Activated CD8-positive, alpha-beta memory T cell treated with anti-CD3 and anti-CD28 coated beads, Interleukin-2, amount 50 U/mL, for 4 hours (primary cell): ENCODE data around the gene PLEKHA5.

Experiments used
- DNase-seq: peaks from one replicate; pipeline ENCODE4 v3.0.0-alpha.2; 2020

The PLEKHA5 gene

DNA sequence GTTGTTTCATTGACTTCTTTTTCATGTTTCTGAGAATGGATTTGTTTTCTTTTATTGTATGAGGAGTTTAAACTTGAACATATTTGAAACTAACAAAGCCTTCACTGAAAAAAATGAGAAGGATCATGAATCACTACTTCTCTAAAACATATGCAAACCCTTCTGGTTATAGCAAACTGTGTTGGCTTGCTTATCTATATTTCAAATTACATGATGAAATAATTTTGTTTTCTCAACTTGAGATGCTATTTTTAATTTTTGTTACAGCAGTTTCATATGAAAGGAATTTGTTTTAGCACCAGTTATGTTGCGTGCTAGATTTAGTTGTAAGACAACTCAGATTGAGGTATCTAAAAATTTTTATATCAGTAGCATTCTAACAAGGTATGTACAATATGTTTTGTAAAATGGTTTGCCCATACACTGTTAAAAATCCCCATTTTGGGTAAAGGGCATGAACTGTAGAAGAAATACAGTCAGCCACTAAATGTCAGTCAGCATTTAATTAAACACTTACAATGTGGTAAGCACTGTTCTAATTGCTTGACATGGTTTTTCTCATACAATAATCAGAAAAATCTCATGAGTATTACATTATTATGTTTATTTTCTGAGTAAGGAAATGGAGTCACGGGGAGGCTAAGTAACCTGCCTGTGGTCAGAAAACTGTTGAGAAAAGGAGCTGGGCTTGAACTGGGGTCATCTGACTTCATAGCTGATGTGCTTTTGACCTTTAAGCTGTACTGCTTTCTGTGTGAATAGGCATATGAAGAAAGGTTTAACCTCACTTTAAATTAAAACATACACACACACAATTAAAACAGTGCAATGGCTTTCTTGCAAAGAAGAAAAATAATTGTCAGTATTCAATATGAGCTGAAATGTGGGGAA lies 105.7 kb downstream of the PLEKHA5 start:
- DNase-seq = no peak

DNA sequence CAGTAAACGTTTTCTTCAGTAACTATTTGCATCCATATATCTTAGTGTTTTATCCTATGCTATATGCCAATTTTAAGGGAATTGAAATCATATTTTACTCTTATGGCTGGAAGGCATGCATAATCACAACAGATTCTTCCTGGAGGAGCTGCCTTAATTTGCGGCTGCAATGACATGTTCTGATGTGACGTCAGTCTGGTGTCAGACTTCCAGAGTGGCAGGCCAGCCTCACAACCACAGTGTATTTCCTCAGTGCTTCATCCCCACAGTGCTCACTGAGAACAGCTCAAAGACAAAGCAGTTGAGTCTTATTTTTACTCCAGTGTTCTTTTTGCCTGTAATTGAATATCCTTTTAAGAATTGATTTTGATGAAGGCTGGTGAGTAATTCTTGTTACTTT lies 107.1 kb downstream of the PLEKHA5 start:
- DNase-seq = no peak

DNA sequence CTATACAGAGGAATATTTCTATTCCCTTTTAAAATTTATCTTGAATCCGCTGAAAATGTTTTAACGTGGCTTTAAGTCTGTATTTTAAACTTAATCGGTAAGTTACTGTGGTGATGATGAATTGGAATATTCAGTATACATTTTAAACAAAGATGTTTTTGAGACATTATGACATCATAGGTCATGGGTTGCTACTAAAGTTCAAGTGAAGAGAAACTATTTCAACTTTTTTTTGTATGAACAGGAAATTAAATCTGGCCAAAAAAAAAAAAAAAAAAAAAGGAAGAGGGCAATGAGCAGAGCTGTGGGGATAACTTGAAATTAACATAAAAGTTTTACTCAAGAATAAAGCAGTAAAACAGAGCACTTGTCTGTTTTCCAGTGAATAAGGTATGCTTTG lies 109.0 kb downstream of the PLEKHA5 start:
- no peak for DNase-seq

DNA sequence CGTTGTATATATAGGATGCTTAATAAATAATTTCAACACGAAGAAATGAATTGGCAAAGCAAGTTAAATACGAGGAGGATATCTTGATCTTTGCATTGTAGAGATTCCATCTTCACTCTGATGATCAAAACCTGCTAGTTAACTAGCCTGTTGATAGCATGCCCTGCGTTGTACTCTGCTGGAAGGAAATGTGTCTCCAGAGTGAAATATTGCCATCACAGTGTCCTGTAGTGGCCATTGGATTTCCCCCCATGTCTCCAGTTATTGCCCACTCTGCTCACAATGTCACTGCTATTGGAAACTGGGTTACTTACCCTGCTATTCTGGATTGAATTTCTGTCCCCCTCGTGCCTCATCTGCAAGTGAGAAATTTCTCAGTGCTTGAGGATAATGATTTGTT lies 109.6 kb downstream of the PLEKHA5 start:
- no peak for DNase-seq

DNA sequence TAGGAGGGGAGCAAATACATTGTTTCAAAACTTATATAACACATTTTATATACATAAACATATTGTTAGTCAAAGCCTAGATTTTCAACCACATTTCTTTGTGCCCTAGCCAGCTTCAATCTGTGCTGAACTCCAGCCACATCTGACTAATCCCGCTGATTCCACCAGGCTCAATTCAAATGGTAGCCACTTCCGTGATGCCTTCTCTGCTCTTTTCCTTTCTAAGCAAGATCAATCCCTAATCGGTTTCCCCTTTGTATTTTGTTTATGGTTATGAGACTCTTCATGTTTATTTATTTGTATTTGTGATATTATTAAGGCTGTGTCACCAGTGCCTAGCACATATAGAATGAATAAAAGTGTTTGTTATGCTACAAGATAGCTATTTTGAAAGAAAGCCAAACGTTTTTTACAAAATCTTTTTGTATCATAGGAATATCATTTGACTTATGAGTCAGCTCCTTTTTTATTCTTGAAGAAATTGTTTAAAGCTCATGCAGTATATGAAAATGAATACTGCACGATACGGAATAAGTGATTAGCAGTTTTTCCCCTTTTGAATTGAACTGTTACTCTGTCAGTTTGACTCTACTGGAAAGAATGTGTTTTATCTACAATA lies 110.2 kb downstream of the PLEKHA5 start:
- no peak for DNase-seq

DNA sequence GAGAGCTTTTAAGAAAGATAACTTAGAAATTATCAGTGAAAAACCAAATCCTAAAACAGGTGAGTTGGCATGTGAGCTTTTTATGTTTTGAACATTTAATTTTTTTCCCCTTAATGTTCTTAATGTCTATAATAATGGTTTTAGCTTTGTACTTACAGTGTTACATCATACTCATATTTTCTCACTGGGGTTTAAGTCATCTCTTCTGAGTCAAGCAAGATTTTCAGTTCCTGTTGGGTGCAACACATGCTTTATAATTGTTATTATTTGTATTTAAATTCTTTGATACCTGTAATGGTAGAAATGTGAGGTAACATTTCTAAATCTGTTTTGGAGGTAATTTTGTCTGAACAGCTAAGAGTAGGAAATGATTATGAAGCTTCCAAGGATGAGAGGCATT lies 113.0 kb downstream of the PLEKHA5 start:
- no peak for DNase-seq

DNA sequence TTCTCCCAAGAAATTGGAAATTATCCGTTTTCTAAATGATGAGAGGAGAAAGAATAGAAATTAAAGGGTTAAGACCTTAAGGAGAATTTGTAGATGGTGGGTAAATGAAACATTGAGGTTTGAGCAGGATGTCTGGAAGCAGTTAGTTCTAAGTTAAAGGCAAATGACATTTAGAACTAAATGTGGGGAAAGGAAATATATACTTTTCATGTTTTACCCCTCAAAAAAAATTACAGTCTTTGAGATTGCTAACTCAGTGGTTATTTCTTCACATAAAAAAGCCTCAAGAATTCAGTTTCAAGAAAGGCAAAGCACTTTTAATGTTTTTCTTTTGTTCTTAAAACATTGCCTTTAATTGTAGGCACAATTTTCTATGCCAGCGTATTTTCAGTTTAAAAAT lies 114.0 kb downstream of the PLEKHA5 start:
- no peak for DNase-seq

DNA sequence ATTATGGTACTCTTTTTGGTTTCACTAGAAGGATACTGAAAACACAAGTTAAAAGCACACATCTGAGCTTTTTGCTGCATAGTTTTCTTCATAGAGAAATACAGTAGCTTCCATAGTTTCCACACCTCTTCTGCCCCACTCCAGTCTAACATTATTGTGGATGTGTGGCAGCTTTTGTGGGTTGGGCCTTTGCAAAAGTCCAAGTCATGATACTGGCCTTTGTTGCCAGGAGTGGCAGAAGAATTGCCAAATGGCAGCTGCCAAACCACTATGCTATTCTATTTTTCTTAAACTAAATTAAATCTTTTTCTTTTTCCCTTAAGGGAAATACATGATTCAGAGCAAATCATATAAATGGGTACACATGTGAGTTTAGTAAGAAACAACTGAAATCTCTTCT lies 114.8 kb downstream of the PLEKHA5 start:
- DNase-seq = no peak

DNA sequence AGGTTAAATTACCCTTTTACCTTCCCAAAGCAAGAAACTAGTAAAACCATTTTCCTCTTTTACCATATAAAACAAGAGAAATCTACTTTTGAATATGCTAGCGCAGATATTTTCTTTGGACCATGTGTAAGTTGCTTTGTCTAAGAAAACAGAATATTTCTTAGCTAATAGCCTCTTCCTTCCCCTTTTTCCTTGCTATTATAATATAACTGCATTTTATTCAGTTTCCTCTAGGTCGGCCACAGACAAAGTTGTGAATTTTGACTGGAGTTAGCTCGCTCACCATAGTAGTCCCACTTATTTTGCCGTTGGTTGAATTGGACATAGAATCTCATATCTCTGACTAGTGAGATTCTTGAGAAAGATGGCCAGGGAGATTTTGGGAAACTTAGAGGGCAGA lies 115.6 kb downstream of the PLEKHA5 start:
- no peak for DNase-seq

DNA sequence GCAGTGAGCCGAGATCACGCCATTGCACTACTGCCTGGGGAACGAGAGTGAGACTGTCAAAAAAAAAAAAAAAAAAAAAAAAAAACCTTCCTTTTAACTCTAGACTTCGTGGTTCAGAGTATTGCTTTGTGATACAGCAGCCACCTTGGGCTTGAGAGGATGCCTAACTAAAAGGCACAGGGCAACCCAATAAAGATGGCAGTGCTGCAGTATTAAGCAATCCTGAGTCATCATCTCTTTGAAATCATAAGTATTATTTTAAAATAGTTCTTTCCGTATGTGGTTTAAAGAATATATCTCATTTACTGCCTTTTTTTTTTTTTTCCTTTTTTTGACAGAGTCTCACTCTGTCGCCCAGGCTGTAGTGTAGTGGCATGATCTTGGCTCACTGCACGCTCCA lies 116.1 kb downstream of the PLEKHA5 start:
- no peak for DNase-seq

DNA sequence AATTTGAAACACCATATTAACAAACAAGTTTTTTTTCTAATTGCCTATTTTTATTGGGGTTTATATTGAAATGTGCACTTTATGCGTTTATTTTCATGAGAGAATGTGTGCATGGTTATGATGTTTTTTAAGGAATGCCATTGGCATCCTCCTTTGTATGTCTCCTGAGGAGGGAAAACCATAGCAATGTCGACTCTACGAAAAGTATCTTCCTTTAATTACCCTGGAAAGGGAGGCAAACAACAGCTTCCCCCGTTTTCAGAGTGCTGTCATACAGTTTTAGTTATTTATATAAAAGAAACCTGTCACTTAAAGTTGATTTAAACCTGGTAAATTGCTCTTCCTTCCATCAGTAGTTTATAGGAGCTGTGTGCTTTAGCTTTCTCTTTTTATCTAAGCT lies 117.4 kb downstream of the PLEKHA5 start:
- DNase-seq = no peak

DNA sequence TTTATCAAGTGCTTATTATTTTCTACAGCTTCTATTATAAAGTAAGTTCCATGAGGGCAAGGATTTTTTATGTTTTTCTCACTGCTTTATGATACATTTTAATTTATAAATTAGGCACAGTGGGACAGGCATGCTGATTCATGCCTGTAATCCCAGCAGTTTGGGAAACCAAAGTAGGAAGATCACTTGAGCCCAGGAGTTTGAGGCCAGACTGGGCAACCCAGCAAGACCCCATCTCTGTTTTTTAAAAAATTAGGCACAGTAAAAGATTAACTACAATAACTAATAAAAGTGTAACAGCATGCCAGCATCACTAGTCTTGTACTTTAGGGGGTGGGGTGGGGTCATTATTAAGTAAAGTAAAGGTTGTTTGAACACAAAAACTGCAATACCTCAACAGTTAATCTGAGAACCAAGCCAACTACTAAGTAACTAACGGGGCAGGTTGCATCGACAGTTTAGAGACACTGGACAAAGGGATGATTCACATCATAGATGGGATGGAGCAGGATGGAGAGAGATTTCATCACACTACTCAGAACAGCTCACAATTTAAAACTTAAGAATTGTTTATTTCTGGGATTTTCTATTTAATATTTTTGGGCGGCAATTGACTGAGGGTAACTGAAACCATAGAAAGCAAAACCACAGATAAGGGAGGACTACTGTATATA lies 119.5 kb downstream of the PLEKHA5 start:
- no peak for DNase-seq

DNA sequence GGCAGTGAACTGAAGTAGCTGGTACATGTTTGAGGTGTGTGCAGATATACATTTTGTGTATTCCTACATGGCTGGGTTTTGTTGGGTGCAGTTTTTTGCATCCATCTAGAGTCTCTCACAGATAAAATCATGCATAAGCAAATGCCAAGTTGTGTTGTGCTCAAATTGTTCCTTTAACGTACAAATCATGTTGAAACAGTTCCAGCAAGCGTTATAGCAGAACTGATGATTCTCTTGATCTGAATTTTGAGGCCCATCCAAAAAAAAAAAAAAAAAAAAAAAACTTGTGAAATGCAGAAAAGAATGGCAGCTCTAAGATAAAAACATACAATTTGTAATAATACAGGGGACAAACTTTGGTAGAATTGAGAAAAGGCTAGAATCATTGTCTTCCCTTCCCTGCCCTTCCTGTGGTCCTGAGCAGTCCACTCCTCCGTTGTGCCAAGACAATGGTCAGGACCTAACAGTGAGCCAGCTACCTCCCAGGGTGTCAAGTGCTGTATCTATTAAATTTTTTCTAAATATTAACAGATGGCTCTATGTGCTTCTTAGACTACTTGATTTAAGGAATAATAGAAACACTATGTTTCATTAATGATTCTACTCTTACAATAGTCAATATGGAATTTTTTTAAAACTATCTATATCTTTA lies 122.1 kb downstream of the PLEKHA5 start:
- DNase-seq = no peak

DNA sequence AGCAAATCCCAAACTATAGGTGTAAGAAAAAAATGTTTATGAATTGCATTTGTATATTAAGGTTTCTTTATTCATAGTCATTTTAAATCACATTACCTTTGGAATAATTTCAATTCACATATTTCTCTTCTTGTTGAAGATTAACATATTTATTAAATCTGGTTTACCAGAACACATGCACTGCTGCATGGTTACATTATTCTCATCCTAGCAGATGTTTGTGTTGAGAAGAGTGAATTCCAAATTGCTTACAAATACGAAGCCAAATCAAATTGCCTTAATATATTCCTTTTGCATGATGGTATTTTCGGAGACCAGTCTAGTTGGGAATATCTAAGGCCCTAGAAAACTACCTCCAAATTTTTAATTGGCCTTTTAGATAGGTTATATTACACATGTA lies 130.6 kb downstream of the PLEKHA5 start:
- DNase-seq = no peak

DNA sequence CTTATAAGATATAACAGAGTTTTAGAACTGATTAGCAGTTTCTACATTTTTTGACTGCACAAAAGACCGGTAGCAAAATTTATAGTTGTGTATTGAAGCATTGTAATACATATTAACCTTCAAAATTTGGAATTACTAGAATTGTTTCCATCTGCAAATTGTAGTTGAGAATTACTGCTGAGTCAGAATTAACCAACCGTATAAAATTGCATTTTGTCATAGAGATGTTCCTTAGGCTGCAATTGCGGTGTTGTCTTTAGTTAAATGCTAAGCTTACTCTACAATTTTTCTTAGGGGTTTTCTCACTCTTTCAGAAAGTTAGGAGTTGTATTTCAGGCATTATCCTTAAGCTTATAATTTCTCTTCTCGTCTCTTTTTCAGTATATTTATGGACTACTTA lies 132.2 kb downstream of the PLEKHA5 start:
- no peak for DNase-seq

DNA sequence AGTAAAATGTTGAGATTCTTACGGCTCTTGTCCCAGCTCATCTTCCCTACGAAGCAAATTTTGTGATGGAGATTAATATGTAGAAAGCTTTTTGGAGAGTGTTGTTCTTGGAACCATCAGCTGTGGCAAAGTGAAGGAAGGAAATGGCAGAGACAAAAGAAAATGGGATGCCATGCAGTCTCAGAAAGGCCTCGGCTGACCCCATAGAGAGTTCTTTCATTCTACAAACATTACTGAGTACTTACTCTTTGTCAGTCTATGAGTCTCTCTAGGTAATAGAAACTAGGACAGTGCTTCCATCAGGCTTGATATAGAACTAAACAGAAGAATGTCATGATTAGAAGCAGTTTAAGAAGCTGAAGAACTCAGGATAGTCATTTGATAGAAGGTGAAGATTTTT lies 134.1 kb downstream of the PLEKHA5 start:
- DNase-seq = no peak

DNA sequence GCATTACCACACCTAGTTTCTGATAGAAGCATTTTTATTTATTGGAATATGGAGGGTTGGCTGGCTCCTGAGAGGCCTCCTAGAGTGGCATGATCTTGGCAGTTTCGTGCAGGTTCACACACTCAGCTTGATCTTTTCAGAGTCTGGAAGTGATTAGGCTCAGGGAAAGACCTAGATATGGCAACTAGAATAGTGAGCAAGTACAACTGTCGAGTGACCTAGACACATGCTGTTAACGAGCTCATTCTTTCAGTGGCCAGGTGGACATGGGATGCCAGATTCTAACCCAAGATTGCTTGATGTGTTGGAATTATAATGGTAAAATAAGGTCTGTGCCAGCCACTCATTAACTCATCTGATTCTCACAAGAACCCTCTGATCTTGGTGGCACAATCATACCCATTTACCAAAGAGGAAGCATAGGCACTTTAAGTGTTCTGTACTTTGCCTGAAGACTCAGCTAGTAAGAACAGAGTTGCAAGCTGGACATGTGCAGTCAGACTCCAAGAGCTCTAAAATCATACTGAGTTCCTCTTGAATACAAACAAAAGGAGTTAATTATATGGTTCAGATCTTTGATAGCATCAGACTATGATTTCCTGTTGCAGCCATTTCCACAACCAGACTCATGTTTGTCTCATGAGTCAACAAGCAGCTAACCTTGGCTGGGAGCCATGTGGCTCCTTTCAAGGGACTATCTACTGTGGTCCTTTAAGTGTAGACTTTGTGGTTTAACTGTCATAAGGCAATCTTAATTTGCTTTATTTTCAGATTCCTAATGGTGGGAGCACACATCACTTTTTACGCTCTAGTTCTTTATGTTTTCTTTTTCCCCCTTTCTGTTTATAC lies 144.2 kb downstream of the PLEKHA5 start:
- peak; percentile 66 for DNase-seq

DNA sequence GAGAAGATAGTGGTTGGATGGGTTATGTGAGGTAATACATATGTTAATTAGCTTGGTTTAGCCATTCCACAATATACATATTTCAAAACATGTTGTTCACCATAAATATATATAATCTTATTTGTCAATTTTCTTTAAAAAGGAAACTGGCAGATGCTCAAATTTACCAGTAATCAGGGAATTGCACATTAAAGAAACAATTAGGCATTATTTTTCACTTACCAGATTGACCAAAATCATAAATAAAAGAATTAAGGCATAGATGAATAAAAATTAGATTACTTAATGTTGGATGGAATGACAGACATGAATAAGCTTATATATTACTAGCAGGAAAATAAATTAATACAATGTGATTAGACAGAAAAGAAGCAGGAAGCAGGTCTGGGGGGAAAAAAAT lies 147.2 kb downstream of the PLEKHA5 start:
- DNase-seq = no peak

DNA sequence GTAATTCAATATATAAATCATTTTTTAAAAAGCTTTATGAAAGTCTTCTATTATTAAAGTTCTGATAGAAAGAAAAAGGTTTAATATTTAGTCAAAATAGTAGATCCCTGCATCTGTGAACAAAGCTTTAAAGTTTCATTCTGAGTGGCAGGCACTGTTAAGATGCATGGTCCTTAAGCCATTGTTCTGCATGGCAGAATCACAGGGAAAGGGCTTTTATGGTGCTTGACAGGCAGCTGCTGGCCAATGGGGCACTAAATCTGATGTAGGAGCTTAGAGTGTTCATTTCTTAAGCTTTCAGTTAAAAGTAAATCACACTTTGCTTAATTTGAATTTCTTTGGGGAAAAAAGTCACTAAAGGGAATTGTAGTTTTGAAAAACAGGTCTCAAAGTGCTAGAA lies 148.2 kb downstream of the PLEKHA5 start:
- no peak for DNase-seq

DNA sequence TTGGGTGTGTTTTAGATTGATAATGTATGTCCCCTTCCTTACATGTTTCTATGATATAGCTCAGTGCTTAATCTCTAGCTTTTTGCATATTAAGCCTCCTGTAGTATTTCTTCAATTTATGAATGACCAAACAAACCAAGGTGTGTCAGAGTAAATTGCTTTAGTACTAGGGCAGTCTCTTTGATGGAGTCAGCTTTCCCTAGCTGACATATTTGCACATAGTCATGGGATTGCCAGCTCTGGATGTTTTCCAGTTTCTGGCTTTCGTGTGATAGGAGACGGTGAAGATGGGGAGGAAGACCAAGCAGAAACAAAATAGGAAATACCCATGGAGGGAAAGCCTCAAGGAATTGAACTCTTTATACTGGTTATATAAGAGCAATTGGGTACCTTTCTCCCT lies 148.9 kb downstream of the PLEKHA5 start:
- no peak for DNase-seq

DNA sequence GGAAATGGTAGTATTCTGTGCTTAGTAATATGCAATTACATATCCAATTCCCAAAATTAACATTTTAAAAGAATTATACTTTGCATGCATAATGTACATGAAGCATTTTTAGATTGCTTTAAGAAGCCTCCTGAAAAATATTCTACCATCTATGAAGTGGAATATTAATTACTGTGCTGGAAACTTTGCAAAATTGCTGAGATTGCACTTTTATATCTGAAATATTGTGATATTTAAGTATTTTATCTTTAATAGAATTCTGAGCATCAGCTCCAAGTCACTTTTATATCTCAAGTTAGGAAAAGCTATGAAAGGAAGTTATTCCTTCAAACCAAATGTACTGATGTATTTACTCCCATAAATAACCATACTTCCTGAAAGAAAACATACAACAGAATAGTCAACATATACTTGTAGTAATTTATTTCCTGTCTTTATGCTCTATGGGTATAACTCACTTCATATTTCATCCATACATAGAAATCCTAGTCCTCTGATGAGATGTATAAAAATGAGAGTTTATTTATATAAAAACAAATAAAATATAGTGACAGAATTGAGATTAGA lies 152.7 kb downstream of the PLEKHA5 start:
- DNase-seq = no peak

DNA sequence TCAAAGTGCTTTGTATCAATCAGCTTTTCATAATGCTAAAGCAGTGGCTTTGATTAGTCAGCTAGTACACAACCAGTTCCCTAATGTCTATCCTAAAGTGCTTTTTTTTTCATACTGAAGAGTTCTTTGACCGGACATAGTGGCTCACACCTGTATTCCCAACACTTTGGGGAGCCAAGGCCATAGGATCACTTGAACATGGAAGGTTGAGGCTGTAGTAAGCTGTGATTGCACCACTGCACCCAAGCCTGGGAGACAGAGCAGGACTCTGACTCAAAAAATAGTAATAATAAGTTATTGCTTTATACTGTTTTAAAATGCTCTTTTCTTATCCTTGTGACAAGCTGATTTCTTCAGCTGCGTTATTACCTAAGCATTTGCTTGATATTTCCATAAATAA lies 155.1 kb downstream of the PLEKHA5 start:
- no peak for DNase-seq
